Left lobe of liver (tissue), 2 donors: ENCODE measurements around the gene CEP68. TPM values are rescaled to one million over a fixed set of nuclear protein-coding genes. Genes with fewer than 3 reads are reported as not detected.
"Not testable (repeated sequence)": the region's sequence is repeated elsewhere in the genome, so short reads cannot be mapped to it uniquely, and the experiment has no call there.

Source experiments
- ATAC-seq: fragments of 200-7000 bp; cut with Tn5 transposase; one replicate; pipeline ENCODE4 v1.9.1; 2020; ENCODE audit warnings: mild to moderate bottlenecking, moderate library complexity
- DNase-seq: peaks from one replicate; pipeline ENCODE4 v3.0.0-alpha.2; 2020; ENCODE audit warnings: low spot score
- total RNA-seq: library from RNA; stranded (reverse); gene quantifications from one replicate; pipeline ENCODE4 v1.2.1, GENCODE V29; 2021
- donor health status: DM: no; HTN: no; CAD: no; lungs with moderate emphysema.
- donor health status: DM: no; HTN: yes; CAD: no.

CEP68 gene
- total RNA-seq, 1 donor from 2014 or later, result 2.2 TPM

DNA sequence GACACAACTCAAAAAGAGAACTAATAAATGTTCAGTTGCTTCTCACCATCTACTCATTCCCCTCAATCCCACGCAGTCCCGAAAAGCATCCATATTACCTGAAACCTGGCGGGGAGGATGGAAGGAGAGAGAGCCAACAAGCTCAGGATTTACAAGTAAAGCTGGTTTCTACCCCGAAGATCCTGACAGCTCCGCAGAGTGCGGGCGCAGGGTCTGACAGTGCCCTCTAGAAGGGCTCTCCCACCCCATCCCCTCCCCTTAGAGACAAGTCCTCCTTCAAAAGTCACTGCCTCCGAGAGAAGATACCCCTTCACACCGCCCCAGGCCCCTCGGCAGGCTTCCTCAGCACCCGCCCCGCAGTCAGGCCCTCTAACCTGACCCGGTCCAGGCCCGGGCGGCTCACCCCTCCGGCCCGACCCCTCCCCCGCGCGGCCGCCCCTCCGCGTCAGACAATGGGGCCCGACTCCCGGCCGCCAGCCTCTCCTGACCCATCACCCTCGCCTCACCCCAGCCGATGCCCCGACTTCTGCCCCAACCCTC lies 73.1 kb downstream of the CEP68 start:
- DNase-seq (no peak), ATAC-seq (peak; percentile 17)

DNA sequence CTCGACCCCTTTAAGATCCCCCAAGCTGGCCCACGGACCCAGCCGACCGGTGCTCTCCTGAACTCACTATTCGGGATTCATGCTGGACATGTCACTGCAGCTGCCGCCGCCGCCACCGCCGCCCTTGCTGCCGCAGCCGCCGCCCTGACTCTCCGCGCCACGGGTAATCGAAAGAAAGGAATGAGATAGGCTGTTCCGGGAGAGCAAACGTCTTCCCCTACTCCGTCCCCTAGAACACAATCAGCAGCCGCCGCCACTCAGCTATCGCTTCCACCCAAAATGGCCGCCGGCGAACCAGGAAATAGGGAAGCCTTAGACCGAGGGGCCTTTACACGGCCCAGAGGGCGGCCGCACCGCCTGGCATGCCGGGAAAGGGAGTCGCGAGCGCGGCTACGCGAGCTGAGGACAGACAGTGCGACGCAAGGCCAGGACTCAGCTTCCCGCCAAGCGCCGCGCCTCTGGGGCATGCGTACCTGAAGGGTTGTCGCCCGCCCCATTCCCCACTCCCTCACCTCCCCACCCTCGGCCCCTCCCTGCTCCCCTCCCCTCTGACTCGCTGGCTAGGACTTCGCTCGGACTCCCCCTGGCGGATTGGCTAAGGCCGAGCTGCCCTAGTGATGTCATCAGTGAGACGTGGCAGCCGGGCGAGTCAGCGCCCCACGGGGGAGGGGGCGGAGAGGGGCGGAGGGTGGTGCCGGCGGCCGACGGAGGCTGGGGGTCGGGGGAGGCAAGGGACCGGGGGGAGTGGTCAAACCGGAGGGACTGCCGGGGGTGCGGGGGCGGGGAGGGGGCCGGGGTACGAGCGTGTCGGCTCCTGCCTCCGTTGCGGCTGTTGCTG lies 73.8 kb downstream of the CEP68 start, which contains the start of gene RAB1A:
Gene RAB1A, minus strand, starts transcription at position 281 of the 838 bp plus-strand sequence. Its CDS starts 191 bp downstream, at position 90.
- DNase-seq (peak; percentile 99), ATAC-seq (peak; percentile 89)

DNA sequence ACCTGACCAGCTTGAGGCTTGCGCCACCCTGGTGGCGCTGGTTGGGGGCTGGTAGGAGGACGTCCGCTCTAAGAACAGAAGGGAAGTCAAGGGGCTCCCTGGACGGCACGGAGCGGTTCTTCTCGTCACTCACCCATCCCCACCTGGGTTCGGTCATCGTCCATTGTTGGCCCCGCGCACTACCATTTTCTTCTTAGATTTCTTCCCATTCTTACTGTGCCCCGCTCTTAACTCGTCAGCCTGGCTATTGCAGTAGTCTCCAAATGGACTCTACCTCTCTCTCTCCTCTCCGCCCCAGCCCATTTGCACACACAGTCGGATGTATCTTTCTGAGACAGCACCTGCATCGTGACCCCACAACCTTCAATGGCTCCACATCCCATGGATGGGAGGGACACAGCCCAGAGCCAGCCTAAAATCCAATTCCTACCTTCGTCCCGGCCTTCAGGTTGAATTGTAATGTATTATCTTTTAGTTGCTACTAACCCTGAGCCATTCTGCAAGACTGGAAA lies 74.5 kb downstream of the CEP68 start:
- DNase-seq (no peak), ATAC-seq (peak; percentile 64)

DNA sequence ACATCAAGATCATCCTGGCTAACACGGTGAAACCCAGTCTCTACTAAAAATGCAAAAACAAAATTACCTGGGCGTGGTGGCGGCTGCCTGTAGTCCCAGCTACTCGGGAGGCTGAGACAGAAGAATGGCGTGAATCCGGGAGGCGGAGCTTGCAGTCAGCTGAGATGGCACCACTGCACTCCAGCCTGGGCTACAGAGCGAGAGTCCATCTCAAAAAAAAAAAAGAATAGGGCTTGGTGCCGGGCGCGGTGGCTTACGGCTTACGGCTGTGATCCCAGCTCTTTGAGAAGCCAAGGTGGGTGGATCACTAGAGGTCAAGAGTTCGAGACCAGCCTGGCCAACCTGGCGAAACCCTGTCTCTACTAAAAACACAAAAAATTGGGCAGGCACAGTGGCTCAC lies 76.7 kb downstream of the CEP68 start:
- not testable (repeated sequence) for ATAC-seq, DNase-seq

DNA sequence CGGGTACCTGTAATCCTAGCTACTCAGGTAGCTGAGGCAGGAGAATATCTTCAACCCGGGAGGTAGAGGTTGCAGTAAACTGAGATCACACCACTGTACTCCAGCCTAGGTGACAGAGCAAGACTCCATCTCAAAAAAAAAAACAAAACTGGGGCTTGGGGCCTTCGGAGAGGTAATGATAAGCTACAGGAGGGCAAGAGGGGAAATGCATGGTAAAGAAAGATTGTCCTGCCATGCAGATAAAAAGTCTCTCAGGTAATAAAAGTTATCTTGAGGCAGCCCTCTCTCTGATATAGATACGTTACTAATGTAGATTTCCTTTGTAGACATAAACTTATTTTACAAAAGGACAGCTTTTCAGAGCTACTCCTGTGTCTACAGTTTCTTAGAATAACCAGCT lies 77.4 kb downstream of the CEP68 start:
- DNase-seq, result no peak
- no peak for ATAC-seq

DNA sequence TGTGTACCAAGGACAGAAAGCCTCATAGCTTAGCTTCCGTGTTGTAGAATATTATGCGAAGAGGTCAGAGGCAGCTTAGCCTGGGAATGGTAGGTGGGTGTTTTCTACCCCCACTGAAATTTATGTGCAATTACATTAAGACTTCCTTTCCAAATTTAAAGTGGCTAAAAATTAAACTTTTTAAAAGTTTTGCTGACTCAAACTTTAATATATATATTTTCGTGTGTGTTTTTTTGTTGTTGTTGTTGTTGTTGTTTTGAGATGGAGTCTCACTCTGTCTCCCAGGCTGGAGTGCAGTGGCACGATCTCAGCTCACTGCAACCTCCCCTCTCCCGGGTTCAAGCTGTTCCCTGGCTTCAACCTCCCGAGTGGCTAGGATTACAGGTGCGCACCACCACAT lies 77.9 kb downstream of the CEP68 start:
- DNase-seq (no peak), ATAC-seq (no peak)

DNA sequence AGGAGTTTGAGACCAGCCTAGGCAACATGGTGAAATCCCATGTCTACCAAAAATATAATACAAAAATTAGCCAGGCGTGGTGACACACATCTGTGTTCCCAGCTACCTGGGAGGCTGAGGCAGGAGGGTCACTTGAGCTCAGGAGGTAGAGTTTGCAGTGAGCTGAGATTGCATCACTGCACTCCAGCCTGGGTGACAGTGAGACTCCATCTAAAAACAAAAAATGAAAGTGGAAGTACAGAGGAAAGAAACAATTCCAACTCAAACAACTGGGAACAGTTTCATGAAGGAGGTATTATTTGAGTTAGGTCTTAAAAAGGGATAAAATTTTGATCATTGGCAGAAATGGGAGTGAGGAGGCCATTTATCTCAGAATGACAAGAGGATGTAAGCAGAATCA lies 80.0 kb downstream of the CEP68 start:
- ATAC-seq (peak; percentile 84), DNase-seq (peak; percentile 45)

Other genes starting within 250 kb of the CEP68 start
- 8.1 TPM for gene SLC1A4, start 67.0 kb upstream of the CEP68 start, total RNA-seq
- 62.3 TPM for gene RAB1A, start 73.7 kb downstream of the CEP68 start, total RNA-seq
- 63.8 TPM for gene ACTR2, start 171.4 kb downstream of the CEP68 start, total RNA-seq